WI38 (cell line): Measurements from ENCODE around the gene ABCB8.
A peak's percentile ranks its signal among the peaks of the same experiment; 100 is the strongest.

Experiments
- H3K4me3 ChIP-seq: 2 replicates; pipeline ENCODE4 v1.5.1; 2011; ENCODE audit warnings: low read depth, mild to moderate bottlenecking, control low read depth, low read length
- CTCF ChIP-seq: IDR thresholded peaks from 2 replicates; pipeline ENCODE4 v1.5.1; 2012; ENCODE audit warnings: low read depth, mild to moderate bottlenecking, control low read depth, low read length

ABCB8 gene

GRCh38 chr7:151012031-151012692, 16.1 kb upstream of the ABCB8 start:
- H3K4me3 ChIP-seq: no peak overlapping the region
- TF ChIP-seq CTCF: no peak

GRCh38 chr7:151012911-151013347, 15.3 kb upstream of the ABCB8 start:
- peak; percentile 55 for TF ChIP-seq CTCF
- H3K4me3 ChIP-seq: no peak overlapping the region

- no peak for TF ChIP-seq CTCF
- H3K4me3 ChIP-seq: no peak overlapping the region
Observed at GRCh38 chr7:151013356-151013732, 14.9 kb upstream of the ABCB8 start.

GRCh38 chr7:151013733-151014497, 14.3 kb upstream of the ABCB8 start:
- 0 out of 2 replicates have a peak overlapping the region, but pooled peaks have one; percentile 2 for H3K4me3 ChIP-seq
- TF ChIP-seq CTCF: no peak

GRCh38 chr7:151014950-151015349, 13.3 kb upstream of the ABCB8 start:
- no peak overlapping the region for H3K4me3 ChIP-seq
- TF ChIP-seq CTCF: no peak

GRCh38 chr7:151015967-151016366, 12.3 kb upstream of the ABCB8 start:
- no peak for TF ChIP-seq CTCF
- no peak overlapping the region for H3K4me3 ChIP-seq

GRCh38 chr7:151016505-151016904, 11.7 kb upstream of the ABCB8 start:
- H3K4me3 ChIP-seq: no peak overlapping the region
- no peak for TF ChIP-seq CTCF
